ENCODE measurements around the gene RASIP1. TPM values are rescaled to one million over a fixed set of nuclear protein-coding genes. Genes with fewer than 3 reads are reported as not detected.

Gene RASIP1
- total and polyA plus RNA-seq, 2 of the 8 experiments (the other 6 are each of a cell fraction or from before 2014, with no cell fraction given): 9.3 to 11.4 TPM

GRCh38 chr19:48757741-48758144 lies 17.3 kb upstream of the RASIP1 start (continued):
- TF ChIP-seq TCF12 (IDR thresholded peaks at IDR 0.05; ENCODE audit: low read depth, low read length): no peak
- no peak for TF ChIP-seq SP1 (IDR thresholded peaks at IDR 0.05; ENCODE audit: low read depth, low read length)
- TF ChIP-seq ATF3 (IDR thresholded peaks at IDR 0.05; ENCODE audit: insufficient read depth, low read depth, low read length): no peak
- no peak for TF ChIP-seq GTF2F1 (IDR thresholded peaks at IDR 0.05; ENCODE audit: borderline replicate concordance, low read depth, low read length)
- TF ChIP-seq KDM4A (IDR thresholded peaks at IDR 0.05; ENCODE audit: low read depth, low read length, severe bottlenecking): no peak

Measured in H1 (cell line).